ENCODE results near the gene ROBO1. TPM values are rescaled to one million over a fixed set of nuclear protein-coding genes. Genes with fewer than 3 reads are reported as not detected.

The ROBO1 gene
- total RNA-seq, 2 experiments from 2014 or later, result 8.6 to 9.0 TPM

- CTCF ChIA-PET, result no interaction called here
- H3K4me3 Mint-ChIP-seq, result no peak overlapping the region
- DNase-seq (no peak), ATAC-seq (no peak)
- no peak overlapping the region for H3K27ac Mint-ChIP-seq
- intact Hi-C loops (cut with micrococcal nuclease), result no loop called here
- H3K27me3 Mint-ChIP-seq, result no peaks in the 10 kb centered on the region
- H3K9me3 Mint-ChIP-seq, result peaks cover 9% of the 10 kb centered on the region
- POLR2A ChIA-PET, result no interaction called here
- no peaks in the 10 kb centered on the region for H3K36me3 Mint-ChIP-seq (ENCODE audit: low read depth)
- no peaks in the 10 kb centered on the region for H3K4me1 Mint-ChIP-seq (ENCODE audit: low read depth)
- no peak for TF ChIP-seq CTCF (IDR thresholded peaks at IDR 0.05)
Measured at GRCh38 chr3:79737530-79737929, 30.3 kb downstream of the ROBO1 start.

- Mint-ChIP-seq H3K4me1 (ENCODE audit: low read depth) (no peaks in the 10 kb centered on the region), H3K27ac (no peak overlapping the region), H3K9me3 (peaks cover 14% of the 10 kb centered on the region), H3K27me3 (no peaks in the 10 kb centered on the region), H3K4me3 (no peak overlapping the region), H3K36me3 (ENCODE audit: low read depth) (no peaks in the 10 kb centered on the region)
- no peak for TF ChIP-seq CTCF (IDR thresholded peaks at IDR 0.05)
- DNase-seq (no peak), ATAC-seq (no peak)
- ChIA-PET POLR2A (no interaction called here), CTCF (no interaction called here)
- intact Hi-C loops (cut with micrococcal nuclease), result no loop called here
Measured at GRCh38 chr3:79729096-79729495, 38.7 kb downstream of the ROBO1 start.

GRCh38 chr3:79726786-79727185, 41.0 kb downstream of the ROBO1 start:
- Mint-ChIP-seq H3K27me3 (no peaks in the 10 kb centered on the region), H3K36me3 (ENCODE audit: low read depth) (no peaks in the 10 kb centered on the region), H3K27ac (no peak overlapping the region), H3K4me1 (ENCODE audit: low read depth) (no peaks in the 10 kb centered on the region), H3K4me3 (no peak overlapping the region), H3K9me3 (peaks cover 9% of the 10 kb centered on the region)
- ATAC-seq (no peak), DNase-seq (no peak)
- POLR2A ChIA-PET, result no interaction called here
- CTCF ChIA-PET, result no interaction called here
- intact Hi-C loops (cut with micrococcal nuclease), result no loop called here
- TF ChIP-seq CTCF (IDR thresholded peaks at IDR 0.05), result no peak

- POLR2A ChIA-PET, result no interaction called here
- intact Hi-C loops (cut with micrococcal nuclease), result no loop called here
- no peaks in the 10 kb centered on the region for H3K4me1 Mint-ChIP-seq (ENCODE audit: low read depth)
- H3K27me3 Mint-ChIP-seq, result no peaks in the 10 kb centered on the region
- ATAC-seq, result no peak
- CTCF ChIA-PET, result no interaction called here
- H3K9me3 Mint-ChIP-seq, result peaks cover 8% of the 10 kb centered on the region
- no peak for DNase-seq
- H3K27ac Mint-ChIP-seq, result no peak overlapping the region
- no peak for TF ChIP-seq CTCF (IDR thresholded peaks at IDR 0.05)
- H3K36me3 Mint-ChIP-seq (ENCODE audit: low read depth), result no peaks in the 10 kb centered on the region
- H3K4me3 Mint-ChIP-seq, result no peak overlapping the region
Measured at GRCh38 chr3:79724206-79724605, 43.6 kb downstream of the ROBO1 start.

- no peaks in the 10 kb centered on the region for H3K36me3 Mint-ChIP-seq (ENCODE audit: low read depth)
- DNase-seq, result no peak
- no peaks in the 10 kb centered on the region for H3K4me1 Mint-ChIP-seq (ENCODE audit: low read depth)
- H3K9me3 Mint-ChIP-seq, result peaks cover 6% of the 10 kb centered on the region
- no peak for TF ChIP-seq CTCF (IDR thresholded peaks at IDR 0.05)
- CTCF ChIA-PET, result no interaction called here
- H3K27ac Mint-ChIP-seq, result no peak overlapping the region
- H3K27me3 Mint-ChIP-seq, result no peaks in the 10 kb centered on the region
- intact Hi-C loops (cut with micrococcal nuclease), result no loop called here
- no peak overlapping the region for H3K4me3 Mint-ChIP-seq
- POLR2A ChIA-PET, result no interaction called here
- ATAC-seq, result no peak
Measured at GRCh38 chr3:79690072-79690471, 77.7 kb downstream of the ROBO1 start.

Measured in activated CD8-positive, alpha-beta T cell treated with anti-CD3 and anti-CD28 coated beads for 36 hours (primary cell).